HEK293T (cell line): ENCODE measurements around the gene SNRNP70.

Experiments used
- ARNT ChIP-seq: fragments of 450-650 bp; IDR thresholded peaks from 2 replicates; pipeline ENCODE4 v1.6.1; 2017; ENCODE audit warnings: mild to moderate bottlenecking
- BHLHE40 ChIP-seq: fragments of 450-650 bp; IDR thresholded peaks from 2 replicates; pipeline ENCODE4 v1.6.1; 2016; ENCODE audit warnings: mild to moderate bottlenecking, moderate library complexity, borderline replicate concordance
- CTBP1 ChIP-seq: fragments of 450-650 bp; IDR thresholded peaks from 2 replicates; pipeline ENCODE4 v1.6.1; 2016; ENCODE audit warnings: borderline replicate concordance
- ELF4 ChIP-seq: fragments of 450-650 bp; IDR thresholded peaks from 2 replicates; pipeline ENCODE4 v1.6.1; 2017; ENCODE audit warnings: antibody characterized with exemption
- FOXA1 ChIP-seq: fragments of 450-650 bp; IDR thresholded peaks from 2 replicates; pipeline ENCODE4 v1.6.1; 2016; ENCODE audit warnings: mild to moderate bottlenecking
- FOXK2 ChIP-seq: fragments of 450-650 bp; IDR thresholded peaks from 2 replicates; pipeline ENCODE4 v1.6.1; 2016; ENCODE audit warnings: mild to moderate bottlenecking
- FOXM1 ChIP-seq: fragments of 450-650 bp; IDR thresholded peaks from 2 replicates; pipeline ENCODE4 v1.6.1; 2017; ENCODE audit warnings: mild to moderate bottlenecking, borderline replicate concordance
- HDGF ChIP-seq: fragments of 450-650 bp; IDR thresholded peaks from 2 replicates; pipeline ENCODE4 v1.6.1; 2017; ENCODE audit warnings: antibody characterized with exemption, borderline replicate concordance
- PKNOX1 ChIP-seq: fragments of 450-650 bp; IDR thresholded peaks from 2 replicates; pipeline ENCODE4 v1.6.1; 2016
- SP1 ChIP-seq: fragments of 450-650 bp; IDR thresholded peaks from 2 replicates; pipeline ENCODE4 v1.6.1; 2017
- SUZ12 ChIP-seq: fragments of 450-650 bp; IDR thresholded peaks from 2 replicates; pipeline ENCODE4 v1.6.1; 2016; ENCODE audit warnings: mild to moderate bottlenecking
- TARDBP ChIP-seq: fragments of 450-650 bp; IDR thresholded peaks from 2 replicates; pipeline ENCODE4 v1.6.1; 2016

DNA sequence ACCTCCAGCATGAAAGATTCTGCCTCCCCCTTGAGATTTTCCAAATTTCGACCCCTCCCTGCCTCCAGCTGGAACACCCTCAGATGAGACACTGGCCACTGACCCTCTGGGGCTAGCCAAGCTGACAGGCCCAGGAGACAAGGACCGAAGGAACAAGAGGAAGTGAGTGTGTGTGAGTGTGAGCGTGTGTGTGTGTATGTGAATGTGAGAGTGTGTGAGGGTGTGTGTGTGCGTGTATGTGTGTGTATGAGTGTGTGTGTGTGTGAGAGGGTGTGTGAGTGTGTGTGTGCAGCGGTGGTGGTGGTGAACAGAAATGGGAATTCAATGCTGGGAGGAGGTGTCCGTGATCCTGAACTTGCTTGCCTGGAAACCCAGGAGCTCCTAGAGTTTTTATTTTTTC is 56.1 kb downstream of the SNRNP70 start:
- TF ChIP-seq PKNOX1, result no peak
- TF ChIP-seq ARNT, result no peak
- TF ChIP-seq HDGF, result no peak
- TF ChIP-seq CTBP1, result no peak
- no peak for TF ChIP-seq SP1
- no peak for TF ChIP-seq BHLHE40
- TF ChIP-seq TARDBP, result no peak
- no peak for TF ChIP-seq FOXK2
- TF ChIP-seq FOXM1, result no peak
- no peak for TF ChIP-seq SUZ12
- TF ChIP-seq ELF4, result no peak
- no peak for TF ChIP-seq FOXA1
